ENCODE data around the gene EFCAB13. TPM values are rescaled to one million over a fixed set of nuclear protein-coding genes. Genes with fewer than 3 reads are reported as not detected.

EFCAB13 gene
- total and polyA plus RNA-seq, 2 of the 4 experiments (the other 2 are of a cell fraction) = 0.77 to 1.4 TPM

DNA sequence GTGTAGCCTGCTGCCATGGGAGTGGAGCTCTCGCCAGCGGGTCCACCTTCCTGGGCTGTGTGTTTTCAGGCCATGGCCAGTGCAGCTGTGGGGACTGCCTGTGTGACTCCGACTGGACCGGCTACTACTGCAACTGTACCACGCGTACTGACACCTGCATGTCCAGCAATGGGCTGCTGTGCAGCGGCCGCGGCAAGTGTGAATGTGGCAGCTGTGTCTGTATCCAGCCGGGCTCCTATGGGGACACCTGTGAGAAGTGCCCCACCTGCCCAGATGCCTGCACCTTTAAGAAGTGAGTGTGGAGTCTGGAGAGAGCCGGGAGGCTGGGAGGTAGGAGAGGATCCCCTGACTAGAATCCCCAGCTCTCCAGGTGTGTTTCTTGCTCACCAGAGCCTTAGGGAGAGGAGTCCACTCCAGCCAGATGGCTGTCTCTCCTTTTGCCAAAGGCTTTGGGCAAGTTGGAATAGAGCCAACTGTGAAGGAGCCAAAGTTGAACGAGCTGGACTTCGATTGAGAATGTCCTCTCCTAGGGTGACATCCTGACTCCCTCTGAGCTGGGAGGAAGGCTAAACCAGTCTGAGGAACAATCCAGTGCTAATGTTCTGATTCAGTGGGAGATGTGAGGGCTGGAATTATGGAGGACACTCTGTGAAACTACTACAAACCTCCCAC lies 24.4 kb upstream of the EFCAB13 start:
- H3K79me1 ChIP-seq (ENCODE audit: low read depth in 1 of 2, low read length in 2 of 2) = peaks cover 4 to 10% of the 10 kb centered on the region in 2 experiments; a peak in 3 of 4 replicates
- H4K20me1 ChIP-seq (ENCODE audit: insufficient read depth, low read length) = no peaks in the 10 kb centered on the region
- dilution Hi-C loops (cut with HindIII; ENCODE audit: low sequenced_read_pairs, unreplicated experiment) = no loop called here
- BruUV-seq (replicated peaks) = no TSS peak
- no peak overlapping the region for H3K23ac ChIP-seq (ENCODE audit: low read depth, low read length)
- no peak overlapping the region for H2BK20ac ChIP-seq (ENCODE audit: low read depth, low read length)
- no peak overlapping the region for H4K8ac ChIP-seq (ENCODE audit: low read depth in 2 of 2, low read length in 2 of 2)
- no peak overlapping the region for H3K4me3 ChIP-seq (ENCODE audit: insufficient read depth, low read depth, low read length)
- H3K4ac ChIP-seq (ENCODE audit: low read depth, low read length) = no peak overlapping the region
- intact Hi-C loops (cut with micrococcal nuclease) = no loop called here
- H3K9ac ChIP-seq (ENCODE audit: low read depth, low read length) = no peak overlapping the region
- H2AK5ac ChIP-seq (ENCODE audit: low read depth, low read length) = peak overlapping the region; percentile 9; the same call in 1 of the 2 replicates
- H2AFZ ChIP-seq (replicated peaks; ENCODE audit: low read length, poor library complexity) = peak overlapping the region; percentile 14
- no peak overlapping the region for H3K4me2 ChIP-seq (ENCODE audit: low read depth, low read length)
- no peak overlapping the region for H3K56ac ChIP-seq (ENCODE audit: extremely low read depth, insufficient read depth, low read length)
- no peak overlapping the region for H2BK120ac ChIP-seq (ENCODE audit: low read depth, low read length)
- H3K14ac ChIP-seq (replicated peaks; ENCODE audit: low read depth, low read length) = no peak overlapping the region
- DNase-seq (no peak), ATAC-seq (ENCODE audit: low read depth) (no peak)
- H4K5ac ChIP-seq (ENCODE audit: low read depth, low read length) = no peak overlapping the region
- H4K91ac ChIP-seq (ENCODE audit: insufficient read depth, low read depth, low read length) = no peak overlapping the region
- peaks cover 51% of the 10 kb centered on the region for H3K36me3 ChIP-seq (ENCODE audit: control insufficient read depth, insufficient read depth, low read length)
- ChIA-PET CTCF (no interaction called here), POLR2A (ENCODE audit: unreplicated experiment) (interaction anchor here (0.6 kb wide), 1 partner anchor 366 kb away, joined by 3 read pairs; no protein-coding TSS in a partner anchor)
- H2BK15ac ChIP-seq (ENCODE audit: low read depth, low read length) = no peak overlapping the region
- H3K9me1 ChIP-seq (ENCODE audit: insufficient read depth, low read length) = peaks cover 27% of the 10 kb centered on the region
- no peak overlapping the region for H2AK9ac ChIP-seq (replicated peaks; ENCODE audit: low read depth, low read length, poor library complexity)
- no peak overlapping the region for H2BK5ac ChIP-seq (ENCODE audit: low read depth, low read length, poor library complexity, severe bottlenecking)
- H3K27me3 ChIP-seq (ENCODE audit: control insufficient read depth, insufficient read depth, low read length) = no peaks in the 10 kb centered on the region
- in situ Hi-C loops (cut with MboI; ENCODE audit: low sequenced_read_pairs) = no loop called here
- no peak overlapping the region for H3K18ac ChIP-seq (ENCODE audit: low read depth, low read length)
- 89% methylated on average over 9 of the region's 13 CpGs; no CpG with 5 or more reads in 1 of the 2 experiments for WGBS, 2 experiments (ENCODE audit: extremely low coverage in 2 of 2, insufficient read length in 1 of 2)
- no peak overlapping the region for H3K27ac ChIP-seq (ENCODE audit: insufficient read depth, low read length)
- H3K9me3 ChIP-seq (ENCODE audit: control insufficient read depth, insufficient read depth, low read length) = peaks cover 2% of the 10 kb centered on the region; the same call in 1 of the 2 replicates
- TF ChIP-seq RAD21 (IDR thresholded peaks at IDR 0.05; ENCODE audit: low read length) = no peak
- peaks cover 6% of the 10 kb centered on the region for H3K4me1 ChIP-seq (ENCODE audit: control insufficient read depth, insufficient read depth, low read length)

Data from IMR-90 (cell line).